T-helper 1 cell (primary cell): ENCODE data around the gene NUTM2B.
"Not testable (repeated sequence)": the region's sequence is repeated elsewhere in the genome, so short reads cannot be mapped to it uniquely, and the experiment has no call there.

Experiments used
- DNase-seq, 5 donors: peaks; one replicate each; pipeline ENCODE4 v3.0.0-alpha.2; 2012 to 2020
- total RNA-seq, 4 donors: gene quantifications; one replicate each; lab custom pipeline; 2026; lab: John Stamatoyannopoulos, UW

NUTM2B gene
- total RNA-seq: 0 to 0.36 (median 0) reads per million in 4 donors

- DNase-seq: not testable (repeated sequence)
Observed at GRCh38 chr10:79702927-79703326, at the start of gene NUTM2B. NUTM2B (plus strand) TSS chr10:79703227; CDS start chr10:79703610, 383 bp downstream.

- DNase-seq: not testable (repeated sequence)
Observed at GRCh38 chr10:79663287-79663686, 39.7 kb upstream of the NUTM2B start.

- not testable (repeated sequence) for DNase-seq
Observed at GRCh38 chr10:79664686-79665085, 38.3 kb upstream of the NUTM2B start.

GRCh38 chr10:79669248-79669788 lies 33.7 kb upstream of the NUTM2B start:
- DNase-seq: not testable (repeated sequence)

- peak in 1 of 5 donors; percentile 43 for DNase-seq
Observed at GRCh38 chr10:79674878-79675277, 28.1 kb upstream of the NUTM2B start.

- DNase-seq: not testable (repeated sequence)
Observed at GRCh38 chr10:79683026-79683883, 19.8 kb upstream of the NUTM2B start.

- not testable (repeated sequence) for DNase-seq
Observed at GRCh38 chr10:79683884-79684720, 18.9 kb upstream of the NUTM2B start.

- DNase-seq: peak in 2 of 5 donors; percentile 13 to 74
Observed at GRCh38 chr10:79685044-79685685, 17.9 kb upstream of the NUTM2B start.

GRCh38 chr10:79686595-79686994 lies 16.4 kb upstream of the NUTM2B start:
- DNase-seq: not testable (repeated sequence)

- not testable (repeated sequence) for DNase-seq
Observed at GRCh38 chr10:79687406-79688150, 15.4 kb upstream of the NUTM2B start.

GRCh38 chr10:79688798-79689197 lies 14.2 kb upstream of the NUTM2B start:
- DNase-seq: not testable (repeated sequence)

- not testable (repeated sequence) for DNase-seq
Observed at GRCh38 chr10:79696596-79696995, 6.4 kb upstream of the NUTM2B start.

GRCh38 chr10:79697141-79697540 lies 5.9 kb upstream of the NUTM2B start:
- not testable (repeated sequence) for DNase-seq

GRCh38 chr10:79700381-79700944 lies 2.6 kb upstream of the NUTM2B start:
- DNase-seq: not testable (repeated sequence)

- not testable (repeated sequence) for DNase-seq
Observed at GRCh38 chr10:79707017-79707416, 4.0 kb downstream of the NUTM2B start.

GRCh38 chr10:79714976-79715375 lies 11.9 kb downstream of the NUTM2B start:
- DNase-seq: not testable (repeated sequence)

GRCh38 chr10:79716917-79717579 lies 14.0 kb downstream of the NUTM2B start:
- not testable (repeated sequence) for DNase-seq

- not testable (repeated sequence) for DNase-seq
Observed at GRCh38 chr10:79720000-79720399, 17.0 kb downstream of the NUTM2B start.

- DNase-seq: not testable (repeated sequence)
Observed at GRCh38 chr10:79726620-79727019, 23.6 kb downstream of the NUTM2B start.

GRCh38 chr10:79744844-79745243 lies 41.8 kb downstream of the NUTM2B start:
- not testable (repeated sequence) for DNase-seq

- DNase-seq: not testable (repeated sequence)
Observed at GRCh38 chr10:79748510-79748909, 45.5 kb downstream of the NUTM2B start.
